GM12892 (cell line): ENCODE results near the gene BRINP2.

Experiments used
- POLR2A ChIP-seq: IDR thresholded peaks from 2 replicates; pipeline ENCODE4 v1.6.1; 2011; ENCODE audit warnings: low read depth, low read length, control low read depth
- POLR2AphosphoS5 ChIP-seq: IDR thresholded peaks from 2 replicates; pipeline ENCODE4 v1.6.1; 2011; ENCODE audit warnings: low read depth, low read length, control low read depth
- TAF1 ChIP-seq: IDR thresholded peaks from 2 replicates; pipeline ENCODE4 v1.6.1; 2011; ENCODE audit warnings: low read depth, mild to moderate bottlenecking, control low read depth, low read length, borderline replicate concordance

- TF ChIP-seq TAF1 (no peak), POLR2A (no peak), POLR2AphosphoS5 (no peak)
These were observed 19.7 kb downstream of the BRINP2 start for GRCh38 chr1:177190308-177190970.
